Activated effector memory CD4-positive, alpha-beta T cell treated with anti-CD3 and anti-CD28 coated beads, Interleukin-2, amount 50 U/mL, for 16 hours (primary cell): ENCODE data around the gene NEK9.
A peak's percentile ranks its signal among the peaks of the same experiment; 100 is the strongest.

Source experiments
- DNase-seq: peaks from one replicate; pipeline ENCODE4 v3.0.0-alpha.2; 2020

Gene NEK9

GRCh38 chr14:75063491-75064204, 63.2 kb downstream of the NEK9 start, which contains the start of gene ACYP1:
Gene ACYP1, minus strand, starts transcription at chr14:75064024. Its CDS starts 471 bp downstream, at chr14:75063553.
- peak; percentile 96 for DNase-seq

GRCh38 chr14:75063013-75063412, 63.8 kb downstream of the NEK9 start:
- DNase-seq, result no peak

- DNase-seq, result no peak
Measured at GRCh38 chr14:75060420-75060819, 66.4 kb downstream of the NEK9 start.

GRCh38 chr14:75059642-75060041, 67.2 kb downstream of the NEK9 start:
- no peak for DNase-seq

DNA sequence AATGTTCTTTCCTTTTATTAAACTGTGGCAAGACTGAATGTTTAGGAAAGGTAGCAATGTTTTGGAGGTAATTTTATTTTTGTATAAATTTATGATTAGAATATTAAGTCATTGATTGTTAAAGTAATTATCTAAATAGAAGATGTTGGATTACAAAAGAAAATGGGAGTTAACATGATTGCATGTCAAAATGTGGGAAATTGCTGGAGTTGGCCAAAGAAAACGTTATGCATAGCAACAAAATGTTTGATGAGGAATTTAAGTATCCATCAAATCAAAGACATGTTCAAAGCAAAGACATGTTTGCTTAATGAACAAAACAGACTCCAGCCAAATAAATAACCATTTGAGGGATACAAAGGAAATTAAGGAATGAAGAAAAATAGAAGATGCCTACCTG, 72.4 kb downstream of the NEK9 start:
- DNase-seq, result no peak

- no peak for DNase-seq
Measured at GRCh38 chr14:75053396-75054291, 73.2 kb downstream of the NEK9 start.

DNA sequence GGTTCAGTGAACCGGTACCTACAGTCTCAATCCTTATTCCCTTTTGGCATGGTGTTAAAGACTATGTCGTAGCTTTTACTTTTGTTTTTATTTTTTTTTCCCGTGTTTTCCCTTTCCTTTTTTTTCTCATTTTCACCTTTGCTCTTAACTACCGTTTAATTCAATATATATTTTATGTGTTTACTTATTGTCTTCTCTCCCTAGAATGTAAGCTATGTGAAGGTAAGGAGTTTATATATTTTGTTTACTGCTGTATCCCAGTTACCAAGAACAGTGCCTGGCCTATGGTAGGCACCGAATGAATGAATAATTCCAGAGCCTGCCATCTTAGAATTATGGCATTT, 75.3 kb downstream of the NEK9 start:
- no peak for DNase-seq

GRCh38 chr14:75050852-75051555, 75.8 kb downstream of the NEK9 start, which contains the start of gene MLH3:
Gene MLH3, minus strand, starts transcription at chr14:75051467. Its CDS starts 1,812 bp downstream, at chr14:75049655.
- peak; percentile 92 for DNase-seq

DNA sequence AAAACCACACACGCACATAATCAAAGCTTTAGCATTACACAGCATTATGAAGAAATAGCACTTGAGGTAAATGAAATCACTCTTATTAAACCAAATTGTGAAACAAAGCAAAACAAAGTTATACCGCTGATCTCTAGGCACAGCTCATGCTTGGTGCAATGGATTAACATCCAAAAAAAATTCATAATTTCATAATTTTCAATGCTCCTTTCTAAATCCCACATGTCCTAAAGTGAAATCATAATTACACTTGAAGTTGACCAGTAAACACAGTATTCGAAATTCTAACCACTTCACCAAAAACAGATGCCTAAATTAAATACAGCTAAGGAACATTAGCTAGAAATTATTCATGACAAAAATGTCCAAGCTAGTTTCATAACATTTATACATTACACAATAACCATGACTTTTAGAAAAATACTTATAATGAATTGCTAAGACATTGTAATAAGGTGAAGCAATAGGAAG, 77.1 kb downstream of the NEK9 start:
- no peak for DNase-seq

- DNase-seq, result no peak
Measured at GRCh38 chr14:75049136-75049535, 77.7 kb downstream of the NEK9 start.

- no peak for DNase-seq
Measured at GRCh38 chr14:75048101-75048500, 78.7 kb downstream of the NEK9 start.

- no peak for DNase-seq
Measured at GRCh38 chr14:75047506-75047905, 79.3 kb downstream of the NEK9 start.

DNA sequence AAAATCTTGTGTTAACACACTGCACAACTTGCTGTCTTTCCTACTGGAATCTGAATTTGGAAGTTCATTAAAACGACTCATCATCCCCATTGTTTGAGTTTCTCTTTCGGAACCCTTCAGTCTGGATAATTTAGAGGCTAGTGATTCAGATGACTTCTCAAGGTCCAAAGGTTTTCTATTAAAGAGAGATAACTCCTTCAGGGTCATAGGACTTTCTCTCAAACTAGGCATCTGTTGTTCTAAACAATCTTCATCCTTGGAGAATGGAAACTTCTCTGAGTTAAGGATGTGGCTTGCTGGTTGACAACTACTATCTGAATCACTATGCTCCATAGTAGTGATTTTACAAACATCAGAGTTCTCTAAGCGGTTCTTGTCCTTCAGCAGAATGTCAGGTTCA, 79.9 kb downstream of the NEK9 start:
- DNase-seq, result no peak

DNA sequence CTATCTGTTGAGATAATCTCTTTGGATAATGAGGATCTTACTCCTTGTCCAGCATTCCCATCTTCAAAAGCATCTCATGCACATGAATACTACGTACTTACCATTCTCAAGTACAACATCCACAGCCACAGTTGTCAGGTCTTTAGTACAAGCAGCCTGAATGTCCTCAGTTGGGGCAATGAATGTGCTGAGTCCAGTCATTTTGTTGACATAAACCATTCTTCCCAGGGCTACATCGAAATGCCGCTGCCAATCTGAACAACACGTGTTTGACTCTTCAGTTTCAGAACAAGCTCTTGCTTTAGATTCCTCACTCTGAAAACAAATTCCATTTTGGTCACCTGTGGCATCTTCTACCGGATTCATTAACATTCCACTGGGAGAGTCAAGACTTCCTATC, 80.6 kb downstream of the NEK9 start:
- DNase-seq, result no peak

DNA sequence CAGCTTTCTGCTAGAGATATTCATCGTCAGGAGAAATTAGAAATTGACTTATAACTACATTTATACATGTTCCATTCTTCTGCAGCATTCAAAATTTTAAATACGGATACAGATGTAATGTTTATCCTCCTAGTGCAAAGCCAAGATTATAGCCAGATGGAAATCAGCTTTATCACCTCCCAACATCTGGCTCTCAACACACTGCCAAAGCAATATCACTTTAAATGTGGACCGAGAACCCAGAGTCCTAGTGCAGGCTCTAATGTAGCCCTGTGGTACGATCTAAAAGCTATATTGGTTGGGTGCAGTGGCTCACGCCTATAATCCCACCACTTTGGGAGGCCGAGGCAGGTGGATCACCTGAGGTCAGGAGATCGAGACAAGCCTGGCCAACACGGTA, 82.1 kb downstream of the NEK9 start:
- no peak for DNase-seq

DNA sequence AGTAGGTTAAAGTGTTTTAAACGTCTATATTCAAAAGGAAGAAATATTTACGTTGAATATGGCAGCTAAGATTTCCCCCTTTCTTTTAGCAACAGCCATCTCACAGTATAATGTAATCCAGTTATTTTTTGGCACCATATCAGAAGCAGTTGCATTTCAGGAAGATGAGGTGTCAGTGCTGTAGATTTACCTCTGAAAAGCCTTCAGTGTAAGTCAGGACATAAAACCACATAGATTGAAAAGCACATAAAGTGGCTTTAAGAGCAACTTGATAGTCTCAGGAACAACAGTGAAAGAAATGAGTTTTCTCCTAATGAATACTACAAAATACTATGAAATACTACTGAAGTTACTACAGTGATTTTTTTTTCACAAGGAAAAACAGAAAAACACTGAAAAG, 82.5 kb downstream of the NEK9 start:
- no peak for DNase-seq

DNA sequence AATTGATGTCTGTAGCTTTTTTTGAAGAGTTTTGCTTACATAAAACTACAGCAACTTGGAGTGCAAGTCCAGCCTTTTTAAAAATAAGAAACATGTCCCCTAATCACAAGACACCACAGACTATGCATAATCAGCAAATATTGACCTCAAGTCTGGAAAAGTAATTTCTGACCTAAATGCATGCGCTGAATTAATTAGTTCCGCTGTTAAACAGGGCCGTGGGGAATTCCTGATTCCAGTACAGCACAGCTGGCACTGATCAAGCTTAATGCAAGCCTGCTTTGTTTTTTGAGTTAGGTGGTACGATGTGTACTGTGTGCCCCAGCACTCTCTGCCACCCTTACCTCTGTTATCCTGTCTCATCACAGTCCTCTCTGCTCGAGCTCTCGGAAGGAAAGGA, 84.8 kb downstream of the NEK9 start:
- DNase-seq, result no peak

DNA sequence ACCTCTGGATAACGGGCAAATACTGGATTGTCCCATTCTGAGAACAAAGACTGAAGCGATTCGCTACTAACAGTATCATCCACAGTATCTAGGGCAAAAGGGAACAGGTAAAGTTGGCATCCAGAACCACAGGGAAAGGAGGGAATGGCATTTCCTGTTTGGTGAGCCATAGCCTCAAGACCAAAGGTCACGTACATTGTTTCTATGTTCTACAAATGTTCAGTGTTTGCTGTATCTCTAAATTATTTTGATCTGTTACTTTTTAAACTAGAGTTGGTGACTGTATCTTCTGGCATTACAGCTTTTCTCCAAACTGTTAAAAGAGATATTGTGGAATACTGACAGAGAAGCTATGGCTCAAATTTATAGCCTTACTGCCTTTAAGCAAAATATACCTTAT, 85.2 kb downstream of the NEK9 start:
- DNase-seq, result no peak

DNA sequence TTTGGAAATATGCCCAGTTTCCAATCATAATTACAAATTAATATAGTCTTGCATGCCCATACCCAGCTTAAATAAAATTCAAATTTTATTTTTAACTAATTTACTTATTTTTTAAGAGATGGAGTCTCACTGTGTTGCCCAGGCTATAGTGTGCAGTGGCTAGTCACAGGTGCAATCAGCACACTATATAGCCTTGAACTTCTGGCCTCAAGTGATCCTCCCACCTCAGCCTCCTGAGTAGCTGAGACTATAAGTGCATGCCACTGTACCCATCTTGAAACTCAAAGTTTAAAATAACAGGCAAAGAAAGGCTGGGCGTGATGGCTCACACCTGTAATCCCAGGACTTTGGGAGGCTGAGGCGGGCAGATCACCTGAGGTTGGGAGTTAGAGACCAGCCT, 85.9 kb downstream of the NEK9 start:
- DNase-seq, result no peak

DNA sequence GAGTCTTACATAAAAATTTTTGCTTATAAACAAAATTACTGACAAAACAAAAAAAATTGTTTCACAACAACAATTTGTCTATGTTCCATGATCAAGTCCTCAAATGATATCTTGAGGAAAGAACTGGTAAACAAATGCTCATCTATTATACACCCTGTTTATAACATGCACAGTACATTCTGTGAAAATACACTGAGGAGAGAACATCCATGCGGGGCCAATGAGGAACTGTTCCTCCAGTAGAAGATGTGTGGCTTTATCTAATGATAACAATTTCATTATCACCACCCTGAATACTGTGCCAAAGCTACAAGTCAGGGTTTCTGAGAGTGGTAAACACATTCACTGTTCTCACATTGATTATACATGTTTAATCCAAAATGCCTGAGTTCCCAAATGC, 86.3 kb downstream of the NEK9 start:
- no peak for DNase-seq

DNA sequence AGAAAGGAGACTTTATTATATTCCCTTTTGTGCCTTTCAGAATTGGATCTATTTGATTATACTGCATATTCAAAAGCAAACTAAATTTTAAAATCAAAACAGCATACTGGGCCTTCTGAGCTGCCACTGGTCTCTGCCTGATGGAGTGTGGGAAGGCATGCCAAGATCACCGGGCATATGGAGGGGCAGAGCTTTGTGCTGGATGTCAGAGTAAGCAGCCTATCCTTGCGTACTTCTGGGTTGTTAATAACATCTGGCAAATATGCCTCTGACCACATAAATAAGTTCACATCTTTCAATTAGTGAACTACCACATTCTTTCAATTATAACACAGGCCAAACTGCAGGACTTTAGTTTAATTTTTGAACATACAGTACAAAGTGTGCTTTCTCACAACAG, 93.9 kb downstream of the NEK9 start:
- DNase-seq, result no peak

DNA sequence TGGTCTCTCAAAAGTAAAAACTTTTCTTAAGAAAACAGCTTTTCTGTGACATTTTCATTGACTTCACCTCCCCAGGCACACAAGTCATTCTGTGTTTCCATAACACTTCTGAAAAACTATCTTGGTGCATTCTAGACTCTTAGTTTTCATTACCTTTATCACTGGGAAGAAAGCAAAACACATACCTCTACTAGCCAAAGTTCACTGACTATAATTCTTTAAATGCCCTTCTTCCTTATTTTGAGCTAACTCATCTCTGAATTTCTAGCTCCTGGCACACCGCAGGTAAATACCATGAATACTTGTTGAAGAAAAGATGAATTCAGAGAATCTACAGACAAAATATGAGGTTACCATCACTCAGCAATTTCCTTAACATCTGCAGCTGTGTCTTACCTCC, 96.7 kb downstream of the NEK9 start:
- no peak for DNase-seq
